Lung (tissue), 12 donors: ENCODE data around the gene JAKMIP3. TPM values are rescaled to one million over a fixed set of nuclear protein-coding genes. Genes with fewer than 3 reads are reported as not detected.

Source experiments
- ATAC-seq: fragments of 200-7000 bp; cut with Tn5 transposase; one replicate; pipeline ENCODE4 v1.9.1; 2020; ENCODE audit warnings: moderate number of reproducible peaks; ENCODE audit not compliant: insufficient read depth, low FRiP score
- DNase-seq, 3 donors: peaks; one replicate each; pipeline ENCODE4 v3.0.0-alpha.2; 2013 to 2017
- H3K27ac ChIP-seq, 2 donors: one replicate each; pipeline ENCODE4 v1.5.1; 2013; ENCODE audit warnings: mild to moderate bottlenecking in 2 of 2, moderate library complexity in 2 of 2, control low read depth in 1 of 2, inconsistent platforms in 1 of 2, low read depth in 1 of 2, low read length in 1 of 2
- H3K27me3 ChIP-seq, 3 donors: one replicate each; pipeline ENCODE4 v1.5.1; 2013; ENCODE audit warnings: low read length in 2 of 3; ENCODE audit not compliant: control insufficient read depth in 3 of 3, insufficient read depth in 3 of 3
- H3K36me3 ChIP-seq, 4 donors: one replicate each; pipeline ENCODE4 v1.5.1; 2013; ENCODE audit warnings: low read length in 4 of 4, mild to moderate bottlenecking in 1 of 4, moderate library complexity in 1 of 4; ENCODE audit not compliant: control insufficient read depth in 4 of 4, insufficient read depth in 4 of 4
- H3K4me1 ChIP-seq, 5 donors: one replicate each; pipeline ENCODE4 v1.5.1; 2013; ENCODE audit warnings: low read length in 5 of 5, mild to moderate bottlenecking in 2 of 5, moderate library complexity in 1 of 5; ENCODE audit not compliant: control insufficient read depth in 5 of 5, insufficient read depth in 5 of 5
- H3K4me3 ChIP-seq: one replicate; pipeline ENCODE4 v1.5.1; 2013; ENCODE audit warnings: mild to moderate bottlenecking, control low read depth, moderate library complexity
- H3K9ac ChIP-seq, 2 donors: one replicate each; pipeline ENCODE4 v1.5.1; 2013; ENCODE audit warnings: low read length in 2 of 2, control low read depth in 1 of 2; ENCODE audit not compliant: insufficient read depth in 1 of 2
- H3K9me3 ChIP-seq, 4 donors: one replicate each; pipeline ENCODE4 v1.5.1; 2013; ENCODE audit warnings: low read length in 3 of 4, mild to moderate bottlenecking in 1 of 4, moderate library complexity in 1 of 4; ENCODE audit not compliant: control insufficient read depth in 4 of 4, insufficient read depth in 3 of 4
- WGBS, 2 donors: extraction: QIAGEN DNeasy Blood & Tissue Kit; methylation state at CpG; one replicate each; pipeline ENCODE4 v1.1.7; 2013; 5-methylcytosine and 5-hydroxymethylcytosine counted together
- polyA plus RNA-seq, 2 donors: library from polyadenylated mRNA; stranded (reverse); fragments of 200-250 nt; gene quantifications; one replicate each; pipeline ENCODE4 v1.2.1, GENCODE V29; 2013
- total RNA-seq, 2 donors: library from RNA; depleted of rRNA in 1 of 2; stranded (reverse); fragments of >200 nt in 1 of 2; gene quantifications; one replicate each; pipeline ENCODE4 v1.2.1, GENCODE V29; 2014 to 2021
- TF ChIP-seq, protein P1 (sequence below): IDR thresholded peaks from 2 replicates; pipeline ENCODE4 v1.5.1; 2012; ENCODE audit warnings: mild to moderate bottlenecking; ENCODE audit errors: control extremely low read depth, extremely low read depth
- donor health status: control.
- donor health status: control.
- donor health status: Bipolar disorder and iron deficiency.
- donor health status: healthy.
- donor health status: DM: yes; HTN: yes; CAD: no.

JAKMIP3 gene
- total and polyA plus RNA-seq, 4 donors = 0.14 to 0.34 (median 0.21) TPM

DNA sequence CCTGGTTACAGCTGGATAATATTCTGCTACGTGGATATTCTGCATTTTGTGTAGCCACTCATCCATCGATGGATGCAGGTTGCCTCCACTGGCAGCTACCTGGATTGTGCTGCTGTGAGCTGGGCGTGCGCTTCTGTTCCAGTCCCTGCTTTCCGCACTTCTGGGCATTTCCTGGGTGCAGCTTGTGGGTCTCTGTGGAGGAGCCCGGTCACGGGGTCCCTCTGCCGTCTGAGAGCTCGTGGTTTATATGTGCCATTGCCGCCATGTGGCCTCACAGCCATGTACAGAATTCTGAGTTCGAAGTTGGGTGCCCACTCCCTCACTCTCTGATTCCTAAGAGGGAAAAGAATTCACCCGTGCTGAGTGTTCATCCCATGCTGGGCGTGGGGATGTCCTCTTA, 38.3 kb downstream of the JAKMIP3 start:
- Histone ChIP-seq H3K27ac (no peak overlapping the region), H3K27me3 (peaks cover 0 to 8% (median 2%) of the 10 kb centered on the region in 3 donors), H3K9me3 (peaks cover 0 to 2% (median 0%) of the 10 kb centered on the region in 4 donors), H3K4me1 (no peaks in the 10 kb centered on the region), H3K9ac (no peak overlapping the region), H3K4me3 (no peak overlapping the region), H3K36me3 (no peaks in the 10 kb centered on the region)
- ATAC-seq (no peak), DNase-seq (no peak)
- 81 to 88% methylated on average over 13 of the region's 13 CpGs for whole genome bisulfite sequencing, 2 donors
- TF ChIP-seq, protein P1, sequence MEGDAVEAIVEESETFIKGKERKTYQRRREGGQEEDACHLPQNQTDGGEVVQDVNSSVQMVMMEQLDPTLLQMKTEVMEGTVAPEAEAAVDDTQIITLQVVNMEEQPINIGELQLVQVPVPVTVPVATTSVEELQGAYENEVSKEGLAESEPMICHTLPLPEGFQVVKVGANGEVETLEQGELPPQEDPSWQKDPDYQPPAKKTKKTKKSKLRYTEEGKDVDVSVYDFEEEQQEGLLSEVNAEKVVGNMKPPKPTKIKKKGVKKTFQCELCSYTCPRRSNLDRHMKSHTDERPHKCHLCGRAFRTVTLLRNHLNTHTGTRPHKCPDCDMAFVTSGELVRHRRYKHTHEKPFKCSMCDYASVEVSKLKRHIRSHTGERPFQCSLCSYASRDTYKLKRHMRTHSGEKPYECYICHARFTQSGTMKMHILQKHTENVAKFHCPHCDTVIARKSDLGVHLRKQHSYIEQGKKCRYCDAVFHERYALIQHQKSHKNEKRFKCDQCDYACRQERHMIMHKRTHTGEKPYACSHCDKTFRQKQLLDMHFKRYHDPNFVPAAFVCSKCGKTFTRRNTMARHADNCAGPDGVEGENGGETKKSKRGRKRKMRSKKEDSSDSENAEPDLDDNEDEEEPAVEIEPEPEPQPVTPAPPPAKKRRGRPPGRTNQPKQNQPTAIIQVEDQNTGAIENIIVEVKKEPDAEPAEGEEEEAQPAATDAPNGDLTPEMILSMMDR = no peak

DNA sequence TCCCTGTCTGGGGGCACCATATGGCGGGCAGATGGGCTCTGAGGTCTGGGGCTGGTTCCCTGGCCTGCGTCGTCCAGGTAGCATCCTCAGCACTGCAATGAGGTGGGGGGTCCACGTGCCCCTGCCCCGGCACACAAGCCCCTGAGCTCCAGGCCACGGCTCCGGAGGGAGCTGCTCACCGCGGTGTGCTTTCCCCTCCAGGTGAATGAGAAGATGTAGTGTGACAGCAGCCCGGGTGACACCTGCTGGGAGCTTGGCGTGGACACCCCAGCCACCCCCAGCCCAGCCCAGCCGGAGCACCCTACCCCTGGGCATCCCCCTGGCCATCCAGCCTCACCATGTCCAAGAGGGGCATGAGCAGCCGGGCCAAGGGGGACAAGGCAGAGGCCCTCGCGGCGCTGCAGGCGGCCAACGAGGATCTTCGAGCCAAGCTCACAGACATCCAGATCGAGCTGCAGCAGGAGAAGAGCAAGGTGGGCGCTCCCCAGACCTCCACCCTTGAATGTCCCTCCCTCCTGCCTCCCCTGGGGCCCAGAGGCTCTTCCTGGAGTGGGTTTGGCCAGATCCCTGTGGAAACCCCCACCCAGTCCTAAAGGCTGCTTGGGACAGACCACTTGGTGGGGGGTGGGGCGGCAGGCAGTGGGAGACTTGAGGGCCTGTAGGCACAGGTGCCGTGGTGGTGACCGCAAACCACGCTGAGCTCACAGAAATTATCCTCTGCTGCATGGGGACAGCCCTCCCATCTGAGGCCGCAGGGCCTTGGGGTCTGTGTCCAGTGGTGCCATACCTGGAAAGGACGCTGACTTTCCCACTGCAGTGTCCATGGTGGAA, 38.9 kb downstream of the JAKMIP3 start:
- Histone ChIP-seq H3K27me3 (peaks cover 2 to 8% (median 4%) of the 10 kb centered on the region in 3 donors), H3K9ac (no peak overlapping the region), H3K9me3 (peaks cover 0 to under 1% (median 0%) of the 10 kb centered on the region in 4 donors), H3K27ac (no peak overlapping the region), H3K36me3 (no peaks in the 10 kb centered on the region), H3K4me3 (no peak overlapping the region), H3K4me1 (no peaks in the 10 kb centered on the region)
- ATAC-seq (no peak), DNase-seq (peak in 1 of 3 donors; percentile 6)
- TF ChIP-seq, protein P1 = no peak
- 87 to 90% methylated on average over 26 to 27 of the region's 27 CpGs for WGBS, 2 donors

DNA sequence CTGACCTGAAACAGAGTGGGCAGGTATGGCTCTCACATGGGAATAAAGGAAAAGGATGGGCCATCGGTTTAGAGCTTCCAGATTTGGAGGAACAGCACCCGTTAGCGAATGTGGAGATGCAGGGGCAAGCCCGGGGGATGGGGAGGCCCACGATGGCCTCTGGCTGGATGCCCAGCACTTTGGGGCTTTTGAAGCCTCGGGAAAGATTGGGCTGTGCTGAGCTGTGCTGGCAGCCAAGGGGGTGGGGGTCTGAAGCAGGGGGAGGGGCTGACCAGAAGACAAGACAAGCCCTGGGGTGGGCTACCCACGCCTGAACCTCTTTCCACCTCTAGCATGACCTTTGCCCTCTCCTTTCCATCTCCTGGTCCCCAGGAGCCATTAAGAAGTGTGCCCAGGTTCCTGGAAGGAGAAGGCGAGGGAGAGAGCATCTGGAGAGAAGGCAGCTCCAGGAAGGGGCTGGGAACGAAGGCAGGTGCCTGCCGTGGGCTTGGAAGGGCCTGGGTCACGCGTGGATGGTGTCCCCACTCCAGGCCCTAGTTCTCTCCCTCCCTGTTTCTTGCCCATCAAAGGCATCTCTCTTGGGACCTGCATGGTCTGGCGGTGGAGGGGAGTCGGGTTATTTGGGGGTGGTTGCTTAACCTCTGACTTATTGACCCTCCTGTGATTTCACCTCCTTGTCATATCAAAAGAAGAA, 39.7 kb downstream of the JAKMIP3 start:
- H3K4me1 ChIP-seq = peaks cover 0 to 3% (median 0%) of the 10 kb centered on the region in 5 donors
- TF ChIP-seq, protein P1 = no peak
- H3K9ac ChIP-seq = no peak overlapping the region
- H3K36me3 ChIP-seq = no peaks in the 10 kb centered on the region
- no peak overlapping the region for H3K4me3 ChIP-seq
- WGBS, 2 donors = 77 to 82% methylated on average over 14 of the region's 14 CpGs
- peaks cover 2 to 8% (median 6%) of the 10 kb centered on the region in 3 donors for H3K27me3 ChIP-seq
- H3K27ac ChIP-seq = no peak overlapping the region
- H3K9me3 ChIP-seq = no peaks in the 10 kb centered on the region
- DNase-seq (peak in 1 of 3 donors; percentile 6), ATAC-seq (no peak)
